IPS DF 4.7 (cell line): ENCODE measurements around the gene CRLF2.
"Not testable (repeated sequence)": the region's sequence is repeated elsewhere in the genome, so short reads cannot be mapped to it uniquely, and the experiment has no call there.

Experiments used
- DNase-seq: peaks from one replicate; pipeline ENCODE4 v3.0.0-alpha.2; 2013; ENCODE audit warnings: low spot score; ENCODE audit errors: extremely low read depth

CRLF2 gene

GRCh38 chrX:1169189-1169588 lies 43.3 kb downstream of the CRLF2 start:
- no peak for DNase-seq

- no peak for DNase-seq
These were observed 44.4 kb downstream of the CRLF2 start for GRCh38 chrX:1167918-1168481.

- no peak for DNase-seq
These were observed 45.0 kb downstream of the CRLF2 start for GRCh38 chrX:1167466-1167865.

- DNase-seq = no peak
These were observed 46.8 kb downstream of the CRLF2 start for GRCh38 chrX:1165535-1166196.

GRCh38 chrX:1164322-1165288 lies 47.8 kb downstream of the CRLF2 start:
- no peak for DNase-seq

GRCh38 chrX:1163231-1163630 lies 49.2 kb downstream of the CRLF2 start:
- DNase-seq = no peak

- no peak for DNase-seq
These were observed 50.1 kb downstream of the CRLF2 start for GRCh38 chrX:1162119-1162916.

GRCh38 chrX:1159548-1159947 lies 52.9 kb downstream of the CRLF2 start:
- DNase-seq = no peak

GRCh38 chrX:1156681-1157455 lies 55.6 kb downstream of the CRLF2 start:
- DNase-seq = not testable (repeated sequence)

- no peak for DNase-seq
These were observed 58.5 kb downstream of the CRLF2 start for GRCh38 chrX:1153940-1154339.

GRCh38 chrX:1152090-1152489 lies 60.4 kb downstream of the CRLF2 start:
- no peak for DNase-seq

- no peak for DNase-seq
These were observed 60.9 kb downstream of the CRLF2 start for GRCh38 chrX:1151378-1152077.

- no peak for DNase-seq
These were observed 61.7 kb downstream of the CRLF2 start for GRCh38 chrX:1150569-1151347.

GRCh38 chrX:1147611-1148515 lies 64.6 kb downstream of the CRLF2 start:
- DNase-seq = no peak

- DNase-seq = no peak
These were observed 68.2 kb downstream of the CRLF2 start for GRCh38 chrX:1144293-1144692.
